Measurements from ENCODE around the gene DDX31. TPM values are rescaled to one million over a fixed set of nuclear protein-coding genes. Genes with fewer than 3 reads are reported as not detected.

The DDX31 gene
- total RNA-seq, 4 donors from 2014 or later = 10.2 to 18.3 (median 11.8) TPM

DNA sequence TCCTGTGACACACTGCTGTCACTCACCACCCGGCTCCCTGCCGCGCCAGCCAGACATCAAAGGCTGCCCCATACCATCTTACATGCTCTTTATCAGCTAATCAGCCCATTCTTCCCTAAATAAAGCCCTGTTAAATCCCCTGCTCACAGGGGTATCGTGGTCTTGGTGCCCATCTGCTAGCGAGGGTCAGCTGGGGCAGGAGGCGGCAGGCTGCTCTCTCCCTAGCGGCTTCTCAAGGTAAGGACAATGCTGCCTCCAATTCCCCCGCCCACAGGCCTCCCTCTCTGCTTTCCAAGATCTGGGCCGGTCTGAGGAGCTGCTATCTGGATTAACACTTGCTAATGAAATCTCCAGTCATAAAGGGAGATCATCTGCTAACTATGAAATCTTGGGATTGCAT, 60.6 kb downstream of the DDX31 start:
- Histone ChIP-seq H3K9me3 (no peaks in the 10 kb centered on the region), H3K27ac (no peak overlapping the region), H3K36me3 (peaks cover 10 to 100% (median 19%) of the 10 kb centered on the region in 3 donors), H3K4me3 (no peak overlapping the region), H3K27me3 (no peaks in the 10 kb centered on the region), H3K4me1 (no peaks in the 10 kb centered on the region)
- WGBS, 2 donors = 87 to 90% methylated on average over 5 of the region's 9 CpGs
- intact Hi-C loops (cut with DNase I) = no loop called here
- DNase-seq = no peak
- TF ChIP-seq, protein P1, sequence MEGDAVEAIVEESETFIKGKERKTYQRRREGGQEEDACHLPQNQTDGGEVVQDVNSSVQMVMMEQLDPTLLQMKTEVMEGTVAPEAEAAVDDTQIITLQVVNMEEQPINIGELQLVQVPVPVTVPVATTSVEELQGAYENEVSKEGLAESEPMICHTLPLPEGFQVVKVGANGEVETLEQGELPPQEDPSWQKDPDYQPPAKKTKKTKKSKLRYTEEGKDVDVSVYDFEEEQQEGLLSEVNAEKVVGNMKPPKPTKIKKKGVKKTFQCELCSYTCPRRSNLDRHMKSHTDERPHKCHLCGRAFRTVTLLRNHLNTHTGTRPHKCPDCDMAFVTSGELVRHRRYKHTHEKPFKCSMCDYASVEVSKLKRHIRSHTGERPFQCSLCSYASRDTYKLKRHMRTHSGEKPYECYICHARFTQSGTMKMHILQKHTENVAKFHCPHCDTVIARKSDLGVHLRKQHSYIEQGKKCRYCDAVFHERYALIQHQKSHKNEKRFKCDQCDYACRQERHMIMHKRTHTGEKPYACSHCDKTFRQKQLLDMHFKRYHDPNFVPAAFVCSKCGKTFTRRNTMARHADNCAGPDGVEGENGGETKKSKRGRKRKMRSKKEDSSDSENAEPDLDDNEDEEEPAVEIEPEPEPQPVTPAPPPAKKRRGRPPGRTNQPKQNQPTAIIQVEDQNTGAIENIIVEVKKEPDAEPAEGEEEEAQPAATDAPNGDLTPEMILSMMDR (IDR thresholded peaks at IDR 0.05) = no peak
- TF ChIP-seq POLR2A (IDR thresholded peaks at IDR 0.05) = no peak

DNA sequence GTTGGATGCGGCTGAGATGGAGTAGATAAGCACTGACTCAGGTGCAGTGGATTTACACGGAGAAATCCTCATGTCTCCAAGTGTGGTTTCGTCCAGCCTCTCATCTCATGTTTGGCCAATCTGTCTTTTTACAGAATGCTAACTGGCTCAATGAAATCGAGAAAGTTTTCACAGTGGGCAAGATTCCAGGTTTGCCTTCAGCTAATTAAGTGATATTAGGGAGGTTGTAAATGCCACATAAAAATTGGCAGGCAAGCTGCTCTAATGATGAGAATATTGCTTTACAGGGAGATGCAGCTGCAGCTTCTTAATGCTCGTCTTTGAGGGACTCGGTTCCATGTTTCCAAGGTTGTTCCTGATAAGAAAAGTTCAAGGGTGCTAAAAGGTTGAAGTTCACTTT, 63.7 kb downstream of the DDX31 start:
- H3K4me1 ChIP-seq = no peaks in the 10 kb centered on the region
- whole genome bisulfite sequencing, 2 donors = 80 to 81% methylated on average over 5 to 6 of the region's 6 CpGs
- intact Hi-C loops (cut with DNase I) = no loop called here
- no peaks in the 10 kb centered on the region for H3K27me3 ChIP-seq
- TF ChIP-seq POLR2A (IDR thresholded peaks at IDR 0.05) = no peak
- TF ChIP-seq, protein P1 (IDR thresholded peaks at IDR 0.05) = no peak
- H3K9me3 ChIP-seq = no peaks in the 10 kb centered on the region
- no peak overlapping the region for H3K4me3 ChIP-seq
- H3K27ac ChIP-seq = no peak overlapping the region
- H3K36me3 ChIP-seq = peaks cover 9 to 99% (median 10%) of the 10 kb centered on the region in 3 donors
- no peak for DNase-seq

DNA sequence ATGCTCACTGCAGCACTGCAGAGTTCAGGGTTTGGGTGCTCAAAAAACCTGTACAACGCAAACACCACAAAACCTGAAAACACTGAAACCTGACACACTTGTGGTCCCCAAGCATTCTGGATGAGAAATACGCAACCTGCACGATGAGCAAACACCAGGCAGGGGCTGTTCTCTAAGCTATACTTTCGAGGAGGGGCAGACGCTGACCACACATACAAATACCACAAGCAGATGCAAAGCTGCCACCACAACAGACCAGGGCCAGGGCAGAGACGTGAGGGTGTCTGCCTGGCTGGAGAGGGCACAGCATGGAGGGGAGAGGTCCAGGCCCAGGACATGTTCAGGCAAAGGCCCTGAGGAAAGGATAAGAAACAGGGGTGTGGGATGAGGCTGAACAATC, 64.4 kb downstream of the DDX31 start:
- no peaks in the 10 kb centered on the region for H3K9me3 ChIP-seq
- H3K4me3 ChIP-seq = no peak overlapping the region
- no peaks in the 10 kb centered on the region for H3K27me3 ChIP-seq
- no peaks in the 10 kb centered on the region for H3K4me1 ChIP-seq
- no peak overlapping the region for H3K27ac ChIP-seq
- intact Hi-C loops (cut with DNase I) = no loop called here
- peaks cover 9 to 99% (median 10%) of the 10 kb centered on the region in 3 donors for H3K36me3 ChIP-seq
- WGBS, 2 donors = 90 to 94% methylated on average over 5 to 6 of the region's 6 CpGs
- DNase-seq = no peak
- TF ChIP-seq POLR2A (IDR thresholded peaks at IDR 0.05) = no peak
- TF ChIP-seq, protein P1 (IDR thresholded peaks at IDR 0.05) = no peak

DNA sequence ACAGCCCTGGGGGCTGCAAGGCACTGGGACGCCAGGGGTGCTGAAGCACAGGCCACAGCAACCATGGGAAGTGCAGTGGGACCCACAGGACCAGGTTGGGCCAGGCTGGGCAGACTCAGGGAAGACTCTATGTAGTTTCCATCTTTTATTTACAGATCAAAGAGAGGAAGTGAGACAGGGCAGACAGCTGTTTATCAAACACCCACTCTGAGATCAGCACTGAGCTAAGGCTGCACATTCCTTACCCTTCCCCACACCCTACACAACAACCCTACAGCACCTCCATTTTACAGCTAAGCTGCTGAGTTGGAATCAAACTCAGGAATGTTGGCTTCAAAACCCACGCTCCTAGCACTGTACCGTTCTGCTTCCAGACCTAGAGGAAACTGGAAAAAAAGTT, 67.6 kb downstream of the DDX31 start:
- no peak for TF ChIP-seq POLR2A (IDR thresholded peaks at IDR 0.05)
- TF ChIP-seq, protein P1 (IDR thresholded peaks at IDR 0.05) = no peak
- 66 to 83% methylated on average over 3 of the region's 3 CpGs for WGBS, 2 donors
- Histone ChIP-seq H3K9me3 (no peaks in the 10 kb centered on the region), H3K4me1 (no peaks in the 10 kb centered on the region), H3K27me3 (no peaks in the 10 kb centered on the region), H3K27ac (no peak overlapping the region), H3K36me3 (peaks cover 0 to 99% (median 10%) of the 10 kb centered on the region in 3 donors), H3K4me3 (no peak overlapping the region)
- intact Hi-C loops (cut with DNase I) = no loop called here
- no peak for DNase-seq

DNA sequence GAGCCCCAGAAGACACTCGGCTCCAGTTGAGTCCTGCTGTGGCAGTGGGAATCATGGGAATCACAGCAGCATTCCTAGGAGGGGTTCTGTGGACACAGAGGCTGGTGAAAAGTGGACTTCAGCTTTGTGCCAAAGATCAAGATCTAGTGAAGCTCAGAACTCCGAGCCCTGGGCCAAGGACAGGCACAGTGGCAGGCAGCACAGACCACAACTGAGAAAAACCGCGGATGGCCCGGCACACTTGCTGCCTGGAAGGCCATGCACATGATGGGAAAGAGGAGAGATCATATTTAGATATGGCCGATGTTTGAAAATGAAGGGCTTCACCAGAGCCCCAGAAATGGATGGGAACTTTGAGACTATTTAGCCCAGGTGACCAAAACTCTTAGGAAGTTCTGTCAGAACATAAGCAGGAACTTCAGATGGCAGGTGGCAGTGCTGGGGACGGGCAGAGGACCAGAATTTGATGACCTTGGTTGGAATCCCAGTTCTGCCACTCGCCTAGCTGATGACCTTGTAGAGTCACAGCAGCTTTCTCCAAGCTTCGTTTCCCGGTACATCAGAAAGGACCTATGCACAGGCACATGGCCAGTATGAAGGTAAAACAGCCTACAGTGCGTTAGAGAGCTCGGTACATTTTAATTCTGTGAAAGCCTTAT, 69.3 kb downstream of the DDX31 start:
- no peak overlapping the region for H3K4me3 ChIP-seq
- no peaks in the 10 kb centered on the region for H3K4me1 ChIP-seq
- TF ChIP-seq, protein P1 (IDR thresholded peaks at IDR 0.05) = no peak
- TF ChIP-seq POLR2A (IDR thresholded peaks at IDR 0.05) = no peak

More for the DNA sequence above, 69.3 kb downstream of the DDX31 start:
- Histone ChIP-seq H3K36me3 (peaks cover 0 to 99% (median 5%) of the 10 kb centered on the region in 3 donors), H3K27ac (no peak overlapping the region), H3K9me3 (no peaks in the 10 kb centered on the region), H3K27me3 (no peaks in the 10 kb centered on the region)
- DNase-seq = no peak
- intact Hi-C loops (cut with DNase I) = no loop called here
- 94 to 97% methylated on average over 11 of the region's 12 CpGs for WGBS, 2 donors
